HepG2 (cell line): ENCODE data around the gene CLASP2. TPM values are rescaled to one million over a fixed set of nuclear protein-coding genes. Genes with fewer than 3 reads are reported as not detected.

ENCODE experiments used
- AHR ChIP-seq: IDR thresholded peaks from 2 replicates; pipeline ENCODE4 v1.6.1; 2018; ENCODE audit warnings: missing genetic modification reagents, missing compliant biosample characterization
- HCFC1 ChIP-seq: fragments of 150-350 bp; IDR thresholded peaks from 2 replicates; pipeline ENCODE4 v1.6.1; 2014; ENCODE audit warnings: low read depth, low read length
- ISL2 ChIP-seq: sonication (generic); formaldehyde crosslinking; IDR thresholded peaks from 2 replicates; pipeline ENCODE4 v1.5.0; 2020; ENCODE audit warnings: missing genetic modification reagents
- MBD4 ChIP-seq: IDR thresholded peaks from 2 replicates; pipeline ENCODE4 v1.6.1; 2012; ENCODE audit warnings: low read length, inconsistent platforms, borderline replicate concordance
- MTF2 ChIP-seq: sonication (generic); formaldehyde crosslinking; IDR thresholded peaks from 2 replicates; pipeline ENCODE4 v1.5.0; 2020; ENCODE audit warnings: missing genetic modification reagents, borderline replicate concordance
- NFIB ChIP-seq: sonication (generic); formaldehyde crosslinking; IDR thresholded peaks from 2 replicates; pipeline ENCODE4 v1.9.0; 2021; ENCODE audit warnings: missing genetic modification reagents, mild to moderate bottlenecking, borderline replicate concordance
- NRL ChIP-seq: sonication (generic); formaldehyde crosslinking; IDR thresholded peaks from 2 replicates; pipeline ENCODE4 v1.5.0; 2020; ENCODE audit warnings: missing genetic modification reagents, mild to moderate bottlenecking, moderate library complexity, borderline replicate concordance
- SP1 ChIP-seq, 2 experiments: fragments of 450-650 bp in 1 of 2; sonication (generic) in 1 of 2; formaldehyde crosslinking in 1 of 2; IDR thresholded peaks; 2 replicates each; pipeline versions ENCODE4 v1.4.0 to v1.6.1; 2016 to 2020; ENCODE audit warnings: missing genetic modification reagents in 1 of 2
- ZNF232 ChIP-seq: sonication (generic); formaldehyde crosslinking; IDR thresholded peaks from 2 replicates; pipeline ENCODE4 v1.4.0; 2020; ENCODE audit warnings: missing genetic modification reagents, borderline replicate concordance
- ZNF333 ChIP-seq: sonication (generic); formaldehyde crosslinking; IDR thresholded peaks from 2 replicates; pipeline ENCODE4 v1.4.0; 2020; ENCODE audit warnings: mild to moderate bottlenecking, missing genetic modification reagents, borderline replicate concordance
- ZNF550 ChIP-seq: sonication (generic); formaldehyde crosslinking; IDR thresholded peaks from 2 replicates; pipeline ENCODE4 v1.4.0; 2020; ENCODE audit warnings: mild to moderate bottlenecking, missing genetic modification reagents, borderline replicate concordance
- ZNF589 ChIP-seq: sonication (generic); formaldehyde crosslinking; conservative IDR thresholded peaks from 2 replicates; pipeline ENCODE4 v1.8.0; 2022; ENCODE audit warnings: mild to moderate bottlenecking, moderate library complexity, missing genetic modification reagents
- ZNF615 ChIP-seq: sonication (generic); formaldehyde crosslinking; IDR thresholded peaks from 2 replicates; pipeline ENCODE4 v1.5.0; 2020; ENCODE audit warnings: mild to moderate bottlenecking, missing genetic modification reagents, borderline replicate concordance
- ZNF773 ChIP-seq: sonication (generic); formaldehyde crosslinking; IDR thresholded peaks from 2 replicates; pipeline ENCODE4 v1.4.0; 2020; ENCODE audit warnings: missing genetic modification reagents, borderline replicate concordance
- polyA plus RNA-seq, 8 experiments: library from polyadenylated mRNA; depleted of rRNA in 3 of 8; stranded (reverse) in 7 of 8; unstranded in 1 of 8; fragments of >200 nt; fragmentation: Illumina TruSeq in 4 of 8; extraction: Trizol in 4 of 8; gene quantifications; 2 replicates each; pipeline versions ENCODE4 v1.2.1 to v1.2.3, GENCODE V29; 2011 to 2016; ENCODE audit warnings: low read depth in 4 of 8, missing spikeins in 1 of 8, mixed read lengths in 1 of 8; ENCODE audit not compliant: insufficient read depth in 1 of 8
- total RNA-seq, 5 experiments: library from RNA; depleted of rRNA; stranded (reverse); fragments of >200 nt; fragmentation: Illumina TruSeq; extraction: Trizol; gene quantifications; 2 replicates each; pipeline ENCODE4 v1.2.3, GENCODE V29; 2016; ENCODE audit warnings: low read depth in 1 of 5
- TF ChIP-seq, protein P1 (sequence below): IDR thresholded peaks from 2 replicates; pipeline ENCODE4 v1.4.0; 2020; ENCODE audit warnings: mild to moderate bottlenecking, missing genetic modification reagents
- TF ChIP-seq, protein P2 (sequence below): sonication (generic); formaldehyde crosslinking; IDR thresholded peaks from 2 replicates; pipeline ENCODE4 v1.8.1; 2023; ENCODE audit warnings: mild to moderate bottlenecking, inconsistent platforms, moderate library complexity, missing genetic modification reagents, borderline replicate concordance
- TF ChIP-seq, protein P3 (sequence below): sonication (generic); formaldehyde crosslinking; IDR thresholded peaks from 2 replicates; pipeline ENCODE4 v1.4.0; 2020; ENCODE audit warnings: missing genetic modification reagents, mild to moderate bottlenecking, borderline replicate concordance
- TF ChIP-seq, protein P4 (sequence below): sonication (generic); formaldehyde crosslinking; IDR thresholded peaks from 2 replicates; pipeline ENCODE4 v1.4.0; 2020; ENCODE audit warnings: missing genetic modification reagents, borderline replicate concordance

CLASP2 gene
- total and polyA plus RNA-seq, 2 of the 13 experiments (the other 11 are each of a cell fraction or from before 2014, with no cell fraction given) = 15.7 to 34.8 TPM

DNA sequence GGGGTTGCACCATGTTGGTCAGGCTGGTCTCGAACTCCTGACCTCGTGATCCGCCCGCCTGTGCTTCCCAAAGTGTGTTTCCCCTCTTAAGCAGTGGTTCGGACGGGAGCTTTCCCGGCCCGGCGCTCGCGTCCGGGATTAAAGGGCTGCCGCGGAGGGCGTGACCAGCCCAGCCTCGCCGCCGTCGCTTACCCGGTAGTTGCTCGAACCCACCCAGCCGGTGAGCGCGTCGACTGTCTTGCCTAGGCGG, 513 bp downstream of the CLASP2 start (continued):
- TF ChIP-seq, protein P1, sequence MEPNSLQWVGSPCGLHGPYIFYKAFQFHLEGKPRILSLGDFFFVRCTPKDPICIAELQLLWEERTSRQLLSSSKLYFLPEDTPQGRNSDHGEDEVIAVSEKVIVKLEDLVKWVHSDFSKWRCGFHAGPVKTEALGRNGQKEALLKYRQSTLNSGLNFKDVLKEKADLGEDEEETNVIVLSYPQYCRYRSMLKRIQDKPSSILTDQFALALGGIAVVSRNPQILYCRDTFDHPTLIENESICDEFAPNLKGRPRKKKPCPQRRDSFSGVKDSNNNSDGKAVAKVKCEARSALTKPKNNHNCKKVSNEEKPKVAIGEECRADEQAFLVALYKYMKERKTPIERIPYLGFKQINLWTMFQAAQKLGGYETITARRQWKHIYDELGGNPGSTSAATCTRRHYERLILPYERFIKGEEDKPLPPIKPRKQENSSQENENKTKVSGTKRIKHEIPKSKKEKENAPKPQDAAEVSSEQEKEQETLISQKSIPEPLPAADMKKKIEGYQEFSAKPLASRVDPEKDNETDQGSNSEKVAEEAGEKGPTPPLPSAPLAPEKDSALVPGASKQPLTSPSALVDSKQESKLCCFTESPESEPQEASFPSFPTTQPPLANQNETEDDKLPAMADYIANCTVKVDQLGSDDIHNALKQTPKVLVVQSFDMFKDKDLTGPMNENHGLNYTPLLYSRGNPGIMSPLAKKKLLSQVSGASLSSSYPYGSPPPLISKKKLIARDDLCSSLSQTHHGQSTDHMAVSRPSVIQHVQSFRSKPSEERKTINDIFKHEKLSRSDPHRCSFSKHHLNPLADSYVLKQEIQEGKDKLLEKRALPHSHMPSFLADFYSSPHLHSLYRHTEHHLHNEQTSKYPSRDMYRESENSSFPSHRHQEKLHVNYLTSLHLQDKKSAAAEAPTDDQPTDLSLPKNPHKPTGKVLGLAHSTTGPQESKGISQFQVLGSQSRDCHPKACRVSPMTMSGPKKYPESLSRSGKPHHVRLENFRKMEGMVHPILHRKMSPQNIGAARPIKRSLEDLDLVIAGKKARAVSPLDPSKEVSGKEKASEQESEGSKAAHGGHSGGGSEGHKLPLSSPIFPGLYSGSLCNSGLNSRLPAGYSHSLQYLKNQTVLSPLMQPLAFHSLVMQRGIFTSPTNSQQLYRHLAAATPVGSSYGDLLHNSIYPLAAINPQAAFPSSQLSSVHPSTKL (CRISPR knock-in tag) = 0 out of 2 replicates have a peak, but pooled peaks have one; percentile 8
- TF ChIP-seq ZNF232 (0 out of 2 replicates have a peak, but pooled peaks have one; percentile 24), NRL (CRISPR knock-in tag) (no peak), MTF2 (CRISPR knock-in tag) (no peak; the same call in 1 of the 2 replicates), ZNF773 (CRISPR knock-in tag) (peak; percentile 69; the same call in 1 of the 2 replicates), ZNF615 (no peak), ZNF333 (CRISPR knock-in tag) (peak; percentile 56; the same call in 1 of the 2 replicates), ZNF589 (CRISPR knock-in tag) (0 out of 2 replicates have a peak, but pooled peaks have one; percentile 20), ISL2 (0 out of 2 replicates have a peak, but pooled peaks have one; percentile 34), HCFC1 (no peak), NFIB (CRISPR knock-in tag) (no peak), ZNF550 (CRISPR knock-in tag) (no peak), AHR (CRISPR knock-in tag) (no peak), SP1 (IDR thresholded peaks at IDR 0.05) (no peak), SP1 (CRISPR knock-in tag; IDR thresholded peaks at IDR 0.05) (no peak; the same call in 1 of the 2 replicates), MBD4 (no peak)
- TF ChIP-seq, protein P2, sequence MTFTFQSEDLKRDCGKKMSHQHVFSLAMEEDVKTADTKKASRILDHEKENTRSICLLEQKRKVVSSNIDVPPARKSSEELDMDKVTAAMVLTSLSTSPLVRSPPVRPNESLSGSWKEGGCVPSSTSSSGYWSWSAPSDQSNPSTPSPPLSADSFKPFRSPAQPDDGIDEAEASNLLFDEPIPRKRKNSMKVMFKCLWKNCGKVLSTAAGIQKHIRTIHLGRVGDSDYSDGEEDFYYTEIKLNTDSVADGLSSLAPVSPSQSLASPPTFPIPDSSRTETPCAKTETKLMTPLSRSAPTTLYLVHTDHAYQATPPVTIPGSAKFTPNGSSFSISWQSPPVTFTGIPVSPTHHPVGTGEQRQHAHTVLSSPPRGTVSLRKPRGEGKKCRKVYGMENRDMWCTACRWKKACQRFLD (CRISPR knock-in tag) = no peak
- TF ChIP-seq, protein P3, sequence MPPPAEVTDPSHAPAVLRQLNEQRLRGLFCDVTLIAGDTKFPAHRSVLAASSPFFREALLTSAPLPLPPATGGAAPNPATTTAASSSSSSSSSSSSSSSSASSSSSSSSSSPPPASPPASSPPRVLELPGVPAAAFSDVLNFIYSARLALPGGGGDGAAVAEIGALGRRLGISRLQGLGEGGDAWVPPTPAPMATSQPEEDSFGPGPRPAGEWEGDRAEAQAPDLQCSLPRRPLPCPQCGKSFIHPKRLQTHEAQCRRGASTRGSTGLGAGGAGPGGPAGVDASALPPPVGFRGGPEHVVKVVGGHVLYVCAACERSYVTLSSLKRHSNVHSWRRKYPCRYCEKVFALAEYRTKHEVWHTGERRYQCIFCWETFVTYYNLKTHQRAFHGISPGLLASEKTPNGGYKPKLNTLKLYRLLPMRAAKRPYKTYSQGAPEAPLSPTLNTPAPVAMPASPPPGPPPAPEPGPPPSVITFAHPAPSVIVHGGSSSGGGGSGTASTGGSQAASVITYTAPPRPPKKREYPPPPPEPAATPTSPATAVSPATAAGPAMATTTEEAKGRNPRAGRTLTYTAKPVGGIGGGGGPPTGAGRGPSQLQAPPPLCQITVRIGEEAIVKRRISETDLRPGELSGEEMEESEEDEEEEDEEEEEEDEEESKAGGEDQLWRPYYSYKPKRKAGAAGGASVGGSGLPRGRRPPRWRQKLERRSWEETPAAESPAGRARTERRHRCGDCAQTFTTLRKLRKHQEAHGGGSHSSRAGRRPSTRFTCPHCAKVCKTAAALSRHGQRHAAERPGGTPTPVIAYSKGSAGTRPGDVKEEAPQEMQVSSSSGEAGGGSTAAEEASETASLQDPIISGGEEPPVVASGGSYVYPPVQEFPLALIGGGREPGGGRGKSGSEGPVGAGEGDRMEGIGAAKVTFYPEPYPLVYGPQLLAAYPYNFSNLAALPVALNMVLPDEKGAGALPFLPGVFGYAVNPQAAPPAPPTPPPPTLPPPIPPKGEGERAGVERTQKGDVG (CRISPR knock-in tag) = peak; percentile 39; the same call in 1 of the 2 replicates
- TF ChIP-seq, protein P4, sequence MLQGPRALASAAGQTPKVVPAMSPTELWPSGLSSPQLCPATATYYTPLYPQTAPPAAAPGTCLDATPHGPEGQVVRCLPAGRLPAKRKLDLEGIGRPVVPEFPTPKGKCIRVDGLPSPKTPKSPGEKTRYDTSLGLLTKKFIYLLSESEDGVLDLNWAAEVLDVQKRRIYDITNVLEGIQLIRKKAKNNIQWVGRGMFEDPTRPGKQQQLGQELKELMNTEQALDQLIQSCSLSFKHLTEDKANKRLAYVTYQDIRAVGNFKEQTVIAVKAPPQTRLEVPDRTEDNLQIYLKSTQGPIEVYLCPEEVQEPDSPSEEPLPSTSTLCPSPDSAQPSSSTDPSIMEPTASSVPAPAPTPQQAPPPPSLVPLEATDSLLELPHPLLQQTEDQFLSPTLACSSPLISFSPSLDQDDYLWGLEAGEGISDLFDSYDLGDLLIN (CRISPR knock-in tag) = no peak
